ENCODE results near the gene LIMK1.
A peak's percentile ranks its signal among the peaks of the same experiment; 100 is the strongest.
"Not testable (repeated sequence)": the region's sequence is repeated elsewhere in the genome, so short reads cannot be mapped to it uniquely, and the experiment has no call there.

The LIMK1 gene

DNA sequence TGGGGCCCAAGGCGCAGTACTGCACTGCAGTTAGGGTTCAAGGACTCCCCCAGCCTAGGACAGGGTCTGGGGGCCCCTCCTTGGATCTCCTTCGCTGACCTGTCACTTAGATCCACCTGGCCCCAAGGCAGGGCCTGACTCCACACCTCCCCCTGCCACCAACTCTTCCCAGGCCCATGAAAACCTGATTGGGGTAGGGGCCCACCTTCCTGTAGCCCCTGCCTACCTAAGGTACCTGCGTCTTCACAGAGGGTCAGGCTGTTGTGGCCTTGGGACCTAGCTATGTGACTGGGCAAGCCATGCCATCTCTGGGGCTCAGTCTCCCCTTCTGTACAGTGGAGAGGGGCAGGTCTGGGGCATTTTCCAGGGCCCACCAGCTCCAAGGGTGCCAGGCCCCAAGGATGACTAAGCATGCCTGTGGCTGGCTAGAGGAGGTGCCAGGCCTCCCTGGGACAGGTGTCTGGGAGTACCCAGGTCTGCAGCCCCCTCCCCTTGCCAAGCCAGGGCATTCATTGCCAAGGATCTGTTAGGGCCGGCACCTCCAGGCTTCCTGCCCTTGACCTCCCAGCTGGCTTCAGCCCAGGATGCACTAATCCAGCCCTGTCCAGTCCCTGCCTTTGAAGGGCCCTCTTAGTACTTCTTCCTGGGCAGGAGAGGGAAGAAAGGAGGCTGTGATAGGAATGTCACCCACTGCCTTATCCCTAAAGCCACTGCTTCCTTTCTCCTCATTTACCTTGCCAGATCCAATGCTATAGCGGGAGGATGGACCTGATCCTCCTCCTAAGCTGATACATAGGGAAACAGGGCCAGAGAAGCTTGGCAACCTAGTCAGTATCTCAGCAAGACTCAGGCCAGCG lies 1.3 kb downstream of the LIMK1 start:
- no peak for DNase-seq (ENCODE audit: low read depth)

DNA sequence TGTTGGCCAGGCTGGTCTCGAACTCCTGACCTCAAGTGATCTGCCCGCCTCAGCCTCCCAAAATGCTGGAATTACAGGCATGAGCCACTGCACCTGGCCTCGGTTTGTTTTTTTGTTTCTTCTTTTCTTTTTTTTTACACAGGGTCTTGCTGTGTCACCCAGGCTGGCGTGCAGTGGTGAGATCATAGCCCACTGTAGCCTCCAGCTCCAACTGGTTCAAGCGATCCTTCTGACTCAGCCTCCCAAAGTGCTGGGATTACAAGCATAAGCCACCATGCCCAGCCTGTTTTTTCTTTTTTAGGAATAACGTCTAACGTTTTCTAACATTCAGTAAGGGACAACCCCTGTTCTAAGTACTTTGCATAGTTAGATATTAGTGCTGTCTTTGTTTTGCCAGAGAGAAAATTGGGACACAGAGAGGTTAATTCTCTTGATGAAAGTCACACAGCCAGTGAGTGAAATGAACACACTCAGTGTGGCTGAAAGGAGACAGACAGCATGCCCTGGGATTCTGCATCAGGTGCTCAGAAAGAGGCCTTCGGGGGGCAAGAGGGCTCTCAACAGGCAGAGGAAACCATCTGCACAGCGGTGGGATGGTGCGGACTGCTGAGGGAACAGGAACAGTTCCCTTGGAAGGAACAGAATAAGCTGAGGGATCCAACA lies 4.3 kb downstream of the LIMK1 start:
- no peak for DNase-seq (ENCODE audit: low read depth)

- no peak for DNase-seq (ENCODE audit: low read depth)
These were observed 8.8 kb downstream of the LIMK1 start for GRCh38 chr7:74092321-74092963.

GRCh38 chr7:74092964-74093471 lies 9.4 kb downstream of the LIMK1 start:
- no peak for DNase-seq (ENCODE audit: low read depth)

DNA sequence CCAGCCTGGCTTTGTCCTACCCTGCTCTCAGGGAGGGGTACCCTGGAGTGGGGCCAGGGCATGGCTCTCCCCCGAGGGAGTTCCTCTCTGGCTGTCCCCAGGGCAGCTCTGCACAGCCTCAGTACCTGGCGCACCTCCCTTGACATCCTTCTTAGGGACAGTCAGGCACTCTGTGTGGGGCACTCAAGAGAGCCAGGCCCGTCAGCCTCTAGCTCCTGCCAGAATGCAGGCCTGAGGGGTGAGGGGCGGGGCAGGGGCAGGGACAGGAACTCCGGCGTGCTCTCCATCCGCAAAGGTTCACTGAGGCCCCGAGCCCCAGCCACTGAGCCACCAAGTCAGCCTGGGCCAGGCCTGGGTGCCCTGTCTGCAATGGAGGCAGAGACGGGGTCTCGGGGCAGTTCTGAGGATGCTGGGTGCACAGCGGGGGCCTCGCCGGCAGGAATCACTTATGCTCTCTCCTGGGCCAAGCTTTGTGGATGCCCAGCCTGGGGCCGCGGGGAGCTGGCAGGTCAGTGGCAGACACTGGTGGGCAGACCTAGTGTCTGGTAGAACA lies 10.1 kb downstream of the LIMK1 start:
- no peak for DNase-seq (ENCODE audit: low read depth)

- DNase-seq (ENCODE audit: low read depth) = peak; percentile 54
These were observed 10.9 kb downstream of the LIMK1 start for GRCh38 chr7:74094224-74095101.

DNA sequence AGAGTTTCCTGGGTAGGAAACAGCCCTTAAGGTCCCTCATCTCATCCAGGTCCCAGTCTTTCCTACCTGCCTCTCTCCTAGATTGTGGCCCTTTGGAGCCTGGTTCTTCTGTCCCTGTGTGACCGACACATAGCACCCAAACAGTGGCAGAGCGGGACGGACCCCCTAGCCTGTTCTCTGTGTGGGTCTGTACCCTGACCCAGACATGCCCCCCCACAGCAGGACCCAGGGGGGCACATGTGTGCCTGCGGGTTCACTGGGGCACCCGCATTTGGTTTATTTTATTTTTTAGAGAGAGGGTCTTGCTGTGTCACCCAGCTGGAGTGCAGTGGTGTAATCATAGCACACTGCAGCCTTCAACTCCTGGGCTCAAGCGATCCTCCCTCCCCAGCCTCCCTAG lies 11.5 kb downstream of the LIMK1 start:
- DNase-seq (ENCODE audit: low read depth) = no peak

DNA sequence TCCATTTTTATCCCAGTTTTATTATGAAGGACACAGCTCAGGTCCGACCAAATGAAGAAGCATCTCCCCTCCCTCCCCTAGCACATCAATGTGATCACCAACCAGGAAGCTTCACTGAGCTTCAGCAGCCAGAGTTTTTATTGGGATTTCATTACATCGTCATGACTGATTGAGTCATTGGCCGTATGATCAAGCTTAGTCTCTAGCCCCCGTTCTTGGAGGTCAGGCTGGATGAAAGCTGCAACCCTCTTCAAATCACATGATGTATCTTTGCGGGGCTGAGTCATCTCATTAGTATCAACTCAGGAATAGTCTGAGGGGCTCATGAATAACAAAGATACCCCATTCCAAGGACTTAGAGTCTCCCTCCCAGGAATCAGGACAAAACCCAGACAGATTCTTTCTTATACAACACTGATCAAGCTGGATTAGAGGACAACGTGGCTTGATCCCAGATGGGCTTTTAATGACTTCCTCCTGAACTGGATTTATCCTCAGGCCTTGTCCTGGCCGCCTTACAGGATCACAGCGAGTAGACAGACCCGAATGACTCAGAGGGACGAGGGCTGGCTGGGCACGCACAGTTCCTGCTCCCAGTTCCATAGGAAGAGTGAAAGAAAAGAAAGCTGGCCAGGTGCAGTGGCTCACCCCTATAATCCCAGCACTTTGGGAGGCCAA lies 14.5 kb downstream of the LIMK1 start:
- no peak for DNase-seq (ENCODE audit: low read depth)

DNA sequence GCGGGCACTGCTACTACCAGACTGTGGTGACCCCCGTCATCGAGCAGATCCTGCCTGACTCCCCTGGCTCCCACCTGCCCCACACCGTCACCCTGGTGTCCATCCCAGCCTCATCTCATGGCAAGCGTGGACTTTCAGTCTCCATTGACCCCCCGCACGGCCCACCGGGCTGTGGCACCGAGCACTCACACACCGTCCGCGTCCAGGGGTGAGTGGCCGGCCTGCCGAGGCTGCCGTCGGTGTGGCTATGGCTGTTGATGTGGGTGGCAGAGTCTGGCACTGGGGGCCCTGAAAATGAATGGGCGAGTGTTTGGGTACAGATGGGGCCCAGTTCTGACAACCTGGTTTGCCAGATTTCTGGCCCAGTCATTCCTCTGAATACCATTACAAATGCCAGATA lies 15.4 kb downstream of the LIMK1 start:
- DNase-seq (ENCODE audit: low read depth) = no peak

GRCh38 chr7:74101061-74101681 lies 17.6 kb downstream of the LIMK1 start:
- no peak for DNase-seq (ENCODE audit: low read depth)

GRCh38 chr7:74103219-74103772 lies 19.7 kb downstream of the LIMK1 start:
- no peak for DNase-seq (ENCODE audit: low read depth)

DNA sequence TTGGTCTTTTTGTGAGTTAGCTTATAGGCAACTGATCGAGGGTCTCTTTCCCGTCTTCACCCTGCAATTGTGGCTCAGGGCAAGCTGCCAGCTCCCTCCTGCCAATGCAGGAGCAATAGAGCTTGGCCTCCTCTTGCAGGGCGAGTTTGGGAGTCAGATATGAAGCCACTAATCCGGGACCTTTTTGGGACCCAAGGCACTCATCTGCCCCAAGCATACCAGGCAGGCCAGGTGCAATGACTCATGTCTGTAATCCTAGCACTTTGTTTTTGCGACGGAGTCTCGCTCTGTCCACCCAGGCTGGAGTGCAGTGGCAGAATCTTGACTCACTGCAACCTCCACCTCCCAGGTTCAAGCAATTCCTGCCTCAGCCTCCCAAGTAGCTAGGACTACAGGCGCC lies 21.1 kb downstream of the LIMK1 start:
- DNase-seq (ENCODE audit: low read depth) = no peak

GRCh38 chr7:74105992-74106391 lies 22.4 kb downstream of the LIMK1 start:
- DNase-seq (ENCODE audit: low read depth) = no peak

DNA sequence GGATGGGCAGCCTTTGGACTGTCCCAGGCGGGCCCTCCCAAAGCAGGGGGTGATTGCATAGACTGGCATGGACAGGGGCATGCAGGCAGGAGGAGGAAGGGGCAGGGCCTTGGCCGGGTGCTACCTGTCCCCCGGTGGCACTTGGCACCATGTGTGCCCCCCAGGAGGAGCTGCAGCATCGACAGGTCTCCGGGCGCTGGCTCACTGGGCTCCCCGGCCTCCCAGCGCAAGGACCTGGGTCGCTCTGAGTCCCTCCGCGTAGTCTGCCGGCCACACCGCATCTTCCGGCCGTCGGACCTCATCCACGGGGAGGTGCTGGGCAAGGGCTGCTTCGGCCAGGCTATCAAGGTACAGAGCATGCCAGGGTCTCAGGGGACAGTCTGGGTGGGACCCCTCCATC lies 23.2 kb downstream of the LIMK1 start:
- no peak for DNase-seq (ENCODE audit: low read depth)

DNA sequence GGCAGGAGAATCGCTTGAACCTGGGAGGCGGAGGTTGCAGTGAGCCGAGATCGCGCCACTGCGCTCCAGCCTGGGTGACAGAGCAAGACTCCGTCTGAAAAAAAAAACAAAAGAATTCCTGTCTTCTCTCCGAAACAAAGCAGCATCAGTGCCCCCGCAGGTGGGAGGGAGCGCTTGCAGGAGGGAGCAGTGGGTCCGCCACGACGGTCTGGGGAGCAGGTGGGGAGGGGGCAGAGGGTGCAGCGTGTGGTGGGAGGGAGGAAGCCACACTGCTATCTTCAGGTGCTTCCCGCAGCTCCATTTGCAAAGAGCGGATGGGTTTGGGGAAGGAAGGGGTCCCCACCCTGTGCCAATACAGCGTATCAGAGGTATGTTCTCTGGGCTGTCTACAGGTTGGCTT lies 31.7 kb downstream of the LIMK1 start:
- DNase-seq (ENCODE audit: low read depth) = no peak

GRCh38 chr7:74116356-74116755 lies 32.8 kb downstream of the LIMK1 start:
- DNase-seq (ENCODE audit: low read depth) = no peak

- no peak for DNase-seq (ENCODE audit: low read depth)
These were observed 36.2 kb downstream of the LIMK1 start for GRCh38 chr7:74119831-74120230.

GRCh38 chr7:74121401-74122249 lies 38.0 kb downstream of the LIMK1 start:
- DNase-seq (ENCODE audit: low read depth) = no peak

GRCh38 chr7:74123892-74124291 lies 40.3 kb downstream of the LIMK1 start:
- DNase-seq (ENCODE audit: low read depth) = not testable (repeated sequence)
